HL-60/S4 (cell line): ENCODE results near the gene PARD3B.
"Not testable (repeated sequence)": the region's sequence is repeated elsewhere in the genome, so short reads cannot be mapped to it uniquely, and the experiment has no call there.

Source experiments
- in situ Hi-C: fragments of 300-500 bp; cut with MboI; formaldehyde crosslinking; loops from 2 replicates; pipeline ENCODE4 v1.14.3; 2022; ENCODE audit warnings: low sequenced_read_pairs

Gene PARD3B

GRCh38 chr2:204538182-204539018, 6.9 kb upstream of the PARD3B start:
- in situ Hi-C loops: no loop called here

DNA sequence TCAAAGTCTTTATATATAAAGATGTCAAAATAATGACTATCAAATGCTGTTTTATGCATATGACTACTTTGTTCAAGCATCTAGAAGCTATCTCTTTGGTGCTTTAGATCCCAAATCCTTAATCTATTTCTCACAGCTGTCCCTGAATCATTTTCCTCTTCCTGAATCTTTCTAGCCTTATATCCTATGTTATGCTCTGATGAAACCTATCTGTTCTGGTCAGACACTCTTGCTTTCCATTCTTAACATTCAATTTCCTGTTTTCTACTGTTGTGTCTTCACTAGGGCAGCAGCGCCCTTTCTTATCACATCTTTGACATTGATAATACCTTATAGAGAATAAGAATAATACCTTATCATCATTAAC, 6.3 kb upstream of the PARD3B start:
- in situ Hi-C loops: no loop called here

- in situ Hi-C loops: no loop called here
Observed at GRCh38 chr2:204541637-204542036, 3.6 kb upstream of the PARD3B start.

DNA sequence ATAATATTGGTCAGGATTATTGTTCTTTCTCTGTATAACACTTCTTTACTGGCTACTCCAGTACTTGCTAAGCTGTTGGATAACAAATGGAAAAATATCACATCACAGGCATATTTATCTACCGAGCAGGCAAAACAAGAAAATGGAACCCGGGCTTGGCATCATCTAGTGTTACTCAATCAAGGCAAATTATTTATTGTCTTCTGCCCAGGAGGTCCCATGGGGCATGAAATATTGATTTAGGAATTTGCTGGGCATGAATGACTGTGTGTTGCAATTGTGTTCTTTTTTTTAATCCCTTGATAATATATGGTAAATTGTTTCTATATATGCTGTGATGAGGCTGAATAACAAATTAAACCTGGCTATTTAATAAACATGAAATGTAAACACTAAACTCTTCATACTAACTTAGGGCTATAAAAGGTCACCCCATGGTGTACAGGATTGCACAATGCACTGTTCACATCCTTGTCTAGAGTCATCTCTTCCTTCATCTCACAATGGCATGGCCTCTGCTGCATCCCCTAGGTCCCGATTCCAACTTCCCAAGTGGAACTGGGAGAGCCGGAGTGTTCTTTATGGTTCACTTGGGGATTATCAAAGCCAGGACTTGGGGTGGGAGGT, 2.2 kb upstream of the PARD3B start:
- in situ Hi-C loops: no loop called here

DNA sequence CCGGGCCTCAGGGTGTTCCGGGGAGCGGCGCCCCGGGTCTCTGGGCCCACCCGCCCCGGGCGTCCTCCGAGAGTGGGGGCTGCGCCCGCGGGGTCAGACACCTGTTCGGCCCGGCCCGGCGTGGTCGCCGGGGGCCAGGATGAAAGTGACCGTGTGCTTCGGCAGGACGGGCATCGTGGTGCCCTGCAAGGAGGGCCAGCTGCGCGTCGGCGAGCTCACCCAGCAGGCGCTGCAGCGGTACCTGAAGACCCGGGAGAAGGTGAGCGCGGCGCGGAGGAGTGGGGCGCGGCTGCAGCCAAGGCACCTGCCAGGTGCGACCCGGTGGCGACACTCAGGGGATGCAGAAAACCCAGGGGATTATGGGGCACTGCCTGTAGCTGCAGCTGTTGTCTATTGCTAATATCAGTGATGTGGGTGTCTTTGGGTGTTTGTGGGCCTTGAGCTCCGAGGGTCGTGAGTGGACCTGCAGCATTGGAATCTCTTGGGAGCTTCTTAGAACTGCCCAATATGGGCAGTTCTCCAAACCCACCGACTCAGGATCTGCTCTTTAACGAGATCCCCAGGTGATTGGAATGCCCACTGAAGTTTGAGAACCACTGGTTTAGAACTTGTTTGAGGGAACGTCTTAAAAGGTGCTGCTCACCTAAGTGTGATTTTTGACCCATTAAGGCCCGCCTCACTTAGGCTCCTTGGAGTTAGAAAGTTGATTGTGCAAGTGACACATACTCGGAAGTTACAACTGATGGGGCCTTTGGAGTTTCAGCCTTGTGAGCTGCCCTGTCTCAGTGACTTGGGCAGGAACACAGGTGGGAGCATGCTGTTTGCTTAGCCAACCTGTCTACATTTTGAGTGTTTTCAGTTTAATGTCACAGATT, 823 bp downstream of the PARD3B start:
- in situ Hi-C loops: no loop called here

- in situ Hi-C loops: no loop called here
Observed at GRCh38 chr2:204550751-204551511, 5.7 kb downstream of the PARD3B start.

- in situ Hi-C loops: no loop called here
Observed at GRCh38 chr2:204551512-204551863, 6.2 kb downstream of the PARD3B start.

DNA sequence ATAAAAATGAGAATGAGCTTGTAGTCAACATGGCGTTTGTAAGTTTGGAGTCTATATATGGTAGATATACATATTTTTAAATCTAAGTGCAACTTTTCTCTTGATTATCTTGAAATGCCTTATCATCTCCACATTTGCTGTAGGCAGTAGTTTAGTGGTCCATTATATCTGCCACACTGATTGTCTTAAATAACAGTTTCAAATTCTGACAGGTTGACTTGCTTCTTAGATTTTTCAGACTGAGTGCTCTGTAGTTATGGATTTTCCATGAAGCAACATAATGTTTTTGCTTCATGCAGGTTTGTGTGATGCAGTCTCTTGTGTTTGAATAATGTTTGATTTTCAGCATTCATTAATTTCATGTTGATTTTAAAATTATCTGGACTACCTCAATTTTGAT, 12.3 kb downstream of the PARD3B start:
- in situ Hi-C loops: no loop called here

GRCh38 chr2:204559358-204559757, 14.1 kb downstream of the PARD3B start:
- in situ Hi-C loops: not testable (repeated sequence)

DNA sequence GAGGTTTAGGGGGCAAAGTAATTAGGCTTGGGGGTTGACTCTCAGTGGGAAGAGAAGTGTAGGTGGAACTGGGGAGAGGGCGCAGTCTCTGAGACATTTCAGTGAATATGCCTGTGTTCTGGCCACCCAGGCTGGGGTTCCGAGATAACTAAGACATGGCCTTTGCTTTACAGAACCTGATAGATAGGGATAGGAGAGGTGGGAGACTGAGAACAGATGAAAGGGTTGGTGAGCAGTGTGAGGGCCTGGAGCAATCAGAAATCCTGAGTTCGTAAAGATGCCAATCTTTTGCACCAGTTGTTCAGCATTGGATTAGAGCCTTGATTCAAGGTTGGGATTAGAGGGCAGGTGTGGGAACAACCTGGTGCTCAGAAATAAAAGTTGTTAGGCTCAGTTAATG, 15.6 kb downstream of the PARD3B start:
- in situ Hi-C loops: no loop called here

- in situ Hi-C loops: no loop called here
Observed at GRCh38 chr2:204561771-204562170, 16.5 kb downstream of the PARD3B start.

DNA sequence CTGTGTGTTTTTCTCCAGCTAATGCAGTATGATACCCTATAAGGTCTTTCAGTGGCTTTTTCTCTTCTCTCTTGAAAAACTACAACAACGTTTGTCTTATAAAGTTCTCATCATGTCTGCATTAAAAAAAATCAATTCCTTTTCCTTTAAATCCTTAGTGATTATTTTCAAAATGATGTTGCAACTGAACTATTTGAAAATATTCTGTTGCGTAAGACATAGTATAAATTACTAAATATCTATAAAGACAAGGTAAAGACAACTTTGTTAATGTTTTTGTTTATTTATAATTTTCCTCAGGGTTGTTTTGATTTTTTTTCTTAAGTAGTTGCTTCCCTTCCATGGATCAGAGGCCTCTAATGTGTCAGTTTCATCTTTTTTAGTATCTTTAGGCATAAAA, 21.2 kb downstream of the PARD3B start:
- in situ Hi-C loops: no loop called here

DNA sequence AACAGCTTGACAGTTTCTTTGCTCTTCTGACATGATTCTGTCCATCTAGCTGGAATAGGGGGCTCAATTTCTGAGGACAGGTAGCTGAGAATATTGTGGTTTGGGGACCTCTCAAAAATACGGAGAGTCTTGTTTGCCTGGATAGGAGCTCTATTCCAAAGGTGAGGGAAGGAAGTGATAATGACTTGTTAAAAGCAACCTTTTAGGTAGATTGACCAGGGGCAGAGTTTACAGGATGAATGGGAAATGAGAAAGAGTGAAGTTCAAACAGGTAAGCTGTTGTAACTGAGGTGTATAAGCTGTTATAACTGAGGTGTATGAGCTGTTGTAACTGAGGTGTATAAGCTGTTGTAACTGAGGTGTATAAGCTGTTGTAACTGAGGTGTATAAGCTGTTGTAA, 25.1 kb downstream of the PARD3B start:
- in situ Hi-C loops: no loop called here

GRCh38 chr2:204571041-204571440, 25.8 kb downstream of the PARD3B start:
- in situ Hi-C loops: no loop called here

DNA sequence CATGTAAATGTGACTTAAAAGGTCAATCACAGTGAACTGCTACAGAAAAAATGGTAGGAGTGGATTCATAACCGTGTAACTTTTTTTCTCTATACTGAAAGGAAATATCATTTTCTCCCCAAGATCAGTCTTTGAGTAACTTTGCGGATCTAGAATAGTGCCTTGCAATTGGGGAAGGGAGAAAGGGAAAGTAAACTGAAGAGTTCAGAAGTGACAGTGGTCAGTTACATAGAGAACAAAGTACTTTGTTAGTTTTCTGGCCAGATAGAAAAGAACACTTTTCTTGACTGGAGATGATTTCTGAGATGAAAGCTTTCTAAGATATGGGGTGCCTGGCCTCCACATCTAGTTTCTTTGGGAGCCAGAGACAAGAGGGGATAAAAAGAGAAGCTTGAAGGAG, 26.6 kb downstream of the PARD3B start:
- in situ Hi-C loops: no loop called here

GRCh38 chr2:204573221-204573620, 27.9 kb downstream of the PARD3B start:
- in situ Hi-C loops: no loop called here

GRCh38 chr2:204574486-204574885, 29.2 kb downstream of the PARD3B start:
- in situ Hi-C loops: no loop called here

GRCh38 chr2:204575463-204575862, 30.2 kb downstream of the PARD3B start:
- in situ Hi-C loops: no loop called here

DNA sequence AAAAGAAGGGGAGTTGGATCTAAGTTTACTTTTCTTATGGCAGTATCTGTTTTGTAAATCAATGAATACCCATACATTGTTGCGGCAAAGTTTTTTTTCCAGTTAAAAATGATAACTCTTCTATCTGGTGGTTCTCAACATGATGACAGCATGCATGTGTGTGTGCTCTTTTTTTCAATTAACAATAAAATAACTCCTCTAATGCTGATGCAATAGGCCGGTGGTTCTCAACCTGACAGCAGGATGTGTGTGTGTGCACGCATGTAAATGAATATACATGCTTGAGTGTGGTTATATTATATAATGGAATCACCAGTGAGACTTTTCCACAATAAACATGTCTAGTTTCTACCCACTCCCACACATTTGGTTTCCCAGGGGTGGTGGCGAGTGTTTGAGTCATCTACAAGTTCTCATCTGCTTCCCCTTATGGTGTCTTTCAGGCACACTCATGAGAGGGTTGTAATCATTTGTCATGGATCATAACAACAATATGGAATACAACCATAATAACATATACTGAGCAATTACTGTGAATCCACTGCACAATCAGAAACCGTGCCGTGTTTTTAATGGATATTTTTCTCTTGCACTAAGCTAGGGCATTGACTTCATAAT, 31.2 kb downstream of the PARD3B start:
- in situ Hi-C loops: no loop called here

DNA sequence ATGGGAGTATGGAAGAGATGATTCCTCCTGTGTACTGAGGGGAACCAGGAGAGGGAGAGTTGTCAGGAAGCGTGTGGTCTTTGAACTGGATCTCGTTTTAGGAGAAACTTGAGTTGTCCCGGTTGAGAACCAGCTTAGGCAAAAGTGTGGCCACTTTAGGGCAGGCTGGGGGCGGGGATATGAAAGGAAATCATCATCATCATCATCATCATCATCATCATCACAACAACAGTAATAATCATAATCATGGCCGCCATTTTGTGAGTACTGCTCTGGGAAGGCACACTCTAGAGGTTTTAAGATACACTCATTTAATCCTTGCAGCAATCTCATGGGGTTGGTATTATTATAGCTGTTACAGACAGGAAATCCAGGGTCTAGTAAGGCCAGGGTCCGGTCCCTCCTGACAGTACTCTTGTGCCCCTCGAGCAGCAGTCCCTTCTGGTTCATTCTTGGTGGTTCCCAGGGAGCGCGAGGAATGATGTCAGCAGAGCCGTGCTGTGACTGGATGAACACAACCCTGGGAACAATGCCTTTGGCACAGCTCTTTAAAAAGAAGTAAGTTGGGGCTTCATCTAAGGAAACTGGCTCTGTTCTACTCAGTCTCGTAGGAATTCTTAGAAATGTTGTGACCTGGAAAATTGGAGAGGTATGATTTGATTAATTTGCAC, 33.8 kb downstream of the PARD3B start:
- in situ Hi-C loops: no loop called here
